Activated naive CD4-positive, alpha-beta T cell treated with anti-CD3 and anti-CD28 coated beads, Interleukin-2, amount 50 U/mL, for 72 hours (primary cell): ENCODE measurements around the gene PBX1. TPM values are rescaled to one million over a fixed set of nuclear protein-coding genes. Genes with fewer than 3 reads are reported as not detected.

Source experiments
- ATAC-seq, 2 donors: fragments of 150-1000 bp; cut with Tn5 transposase; 2 replicates each; pipeline ENCODE4 v1.10.0; 2021; ENCODE audit warnings: mild to moderate bottlenecking in 2 of 2, moderate library complexity in 2 of 2
- DNase-seq, 2 donors: peaks; one replicate each; pipeline ENCODE4 v3.0.0; 2021 to 2022; ENCODE audit warnings: low spot score in 2 of 2
- H3K27ac Mint-ChIP-seq, 2 donors: one replicate each; pipeline ENCODE4 v1.8.0; 2022; ENCODE audit warnings: mild to moderate bottlenecking in 2 of 2, mixed read lengths in 2 of 2
- H3K36me3 Mint-ChIP-seq, 2 donors: one replicate each; pipeline ENCODE4 v1.8.0; 2022; ENCODE audit warnings: mixed read lengths in 2 of 2
- H3K9me3 Mint-ChIP-seq, 2 donors: one replicate each; pipeline ENCODE4 v1.8.0; 2022; ENCODE audit warnings: mixed read lengths in 2 of 2
- total RNA-seq, 2 donors: library from RNA; stranded (reverse); gene quantifications; one replicate each; pipeline ENCODE4 v1.2.3, GENCODE V29; 2022

The PBX1 gene
- total RNA-seq, 2 donors from 2014 or later: 0.19 to 0.39 TPM

DNA sequence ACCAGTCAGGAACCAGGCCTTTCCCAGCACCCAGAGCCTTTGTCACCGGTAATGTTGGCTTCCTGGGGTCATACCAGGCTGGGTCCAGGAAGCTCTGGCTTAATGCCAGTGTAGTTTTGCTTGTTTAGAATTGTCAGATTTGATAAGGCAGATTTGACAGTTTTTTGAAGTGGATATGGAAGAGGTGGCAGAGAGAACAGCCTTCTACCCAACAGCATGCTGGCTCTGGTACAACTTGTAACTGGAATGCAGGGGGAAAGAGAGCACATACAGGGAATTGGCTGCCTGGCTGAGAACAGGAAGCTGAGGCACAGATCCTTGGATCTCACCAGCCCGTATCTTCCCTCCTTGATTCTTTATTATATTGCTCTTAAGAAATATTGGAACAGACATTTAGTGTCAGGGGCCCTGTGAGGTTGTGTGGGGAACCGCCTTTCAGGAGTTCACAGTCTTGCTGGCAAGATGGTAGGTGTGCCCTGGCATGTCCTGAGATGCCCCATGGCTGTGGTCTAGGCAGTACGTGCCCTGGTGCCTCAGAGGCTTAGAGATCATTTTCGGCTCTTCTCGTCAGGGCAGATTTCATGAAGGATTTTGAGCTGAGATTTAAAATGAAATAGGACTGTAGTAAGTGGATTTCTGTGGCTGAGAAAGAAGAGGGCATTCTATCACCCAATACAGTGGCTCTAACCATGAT is 227.0 kb downstream of the PBX1 start:
- Mint-ChIP-seq H3K36me3 (no peaks in the 10 kb centered on the region), H3K27ac (no peak overlapping the region), H3K9me3 (no peaks in the 10 kb centered on the region)
- ATAC-seq (no peak), DNase-seq (no peak)

DNA sequence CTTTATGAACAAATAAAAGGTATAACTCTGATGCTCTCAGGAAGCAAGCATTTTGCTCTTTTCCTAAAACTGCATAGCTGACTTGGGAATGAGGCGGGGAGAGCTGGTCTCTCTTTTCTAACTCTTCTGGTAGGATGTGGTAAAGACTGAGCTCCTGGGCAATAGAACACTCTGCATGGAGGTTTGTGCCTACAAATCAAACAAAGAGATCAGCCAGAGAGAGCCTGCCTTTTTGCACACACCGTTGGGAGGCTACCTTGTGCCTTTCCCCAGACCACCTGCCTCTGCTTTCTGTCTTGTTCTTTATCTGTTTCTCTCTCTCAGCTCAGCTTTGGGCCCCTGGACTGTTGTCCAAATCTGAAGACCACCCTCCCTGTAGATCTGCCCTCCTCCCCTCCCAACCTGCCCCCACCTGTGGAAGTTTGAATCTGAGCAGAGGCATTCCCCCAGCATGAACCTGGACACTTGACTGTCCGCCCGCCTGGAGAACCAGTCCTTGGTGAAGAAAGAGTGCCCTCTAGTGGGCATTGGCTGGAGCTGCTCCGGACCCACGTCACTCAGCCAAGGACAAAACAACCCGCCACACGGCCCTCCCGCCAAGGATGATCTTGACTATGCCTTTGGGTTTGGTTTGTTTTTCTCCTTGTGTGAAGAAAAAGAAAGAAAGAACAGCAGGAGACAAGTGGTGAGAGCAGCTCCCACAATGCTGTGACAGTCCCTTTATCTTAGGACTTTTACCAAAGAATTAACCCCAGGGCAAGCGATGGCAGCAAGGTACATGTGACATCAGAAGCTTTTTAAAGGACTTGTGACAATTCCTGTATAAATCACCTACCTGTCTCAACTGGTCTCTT is 228.2 kb downstream of the PBX1 start:
- no peak overlapping the region for H3K27ac Mint-ChIP-seq
- peak; percentile 63 to 64 for DNase-seq
- H3K9me3 Mint-ChIP-seq: no peaks in the 10 kb centered on the region
- peak; percentile 77 to 78 for ATAC-seq
- H3K36me3 Mint-ChIP-seq: no peaks in the 10 kb centered on the region

DNA sequence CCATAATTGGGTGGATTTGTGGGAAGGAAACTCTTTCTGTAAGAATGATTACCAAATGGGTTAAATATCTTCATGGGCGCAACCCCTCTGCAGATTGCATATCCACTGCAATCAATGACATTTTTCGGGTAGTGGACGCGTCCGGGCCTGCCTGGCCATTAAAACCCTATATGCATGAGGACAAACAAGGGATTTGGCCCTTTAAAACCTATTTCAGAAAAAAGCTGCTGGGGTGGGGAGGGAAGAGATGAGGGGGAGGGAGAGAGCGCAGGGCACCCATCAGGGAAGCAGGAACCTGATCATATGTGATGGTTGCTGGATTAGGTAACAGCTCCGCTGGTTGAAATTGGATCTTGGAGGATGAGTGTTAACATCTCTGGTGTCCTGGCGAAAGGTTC is 228.8 kb downstream of the PBX1 start:
- no peak for DNase-seq

DNA sequence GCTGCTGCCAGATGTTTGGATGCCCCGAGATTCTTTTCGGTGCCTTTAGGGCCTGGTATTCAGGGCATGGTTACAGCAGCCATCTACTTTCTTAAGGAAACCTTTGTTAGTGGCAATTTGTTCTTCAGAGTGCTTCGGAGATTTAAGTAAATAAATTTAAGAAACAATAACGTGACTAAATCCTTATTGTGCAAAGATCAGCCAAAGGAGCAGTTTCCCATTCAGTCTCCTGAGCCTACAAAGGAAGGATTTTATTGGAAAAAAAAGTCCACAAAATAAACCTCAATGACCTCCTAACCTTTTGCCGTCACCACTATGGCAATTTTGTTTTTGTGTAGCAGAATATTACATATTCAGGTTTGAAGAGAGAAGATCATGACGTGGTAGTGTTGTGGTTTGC is 231.1 kb downstream of the PBX1 start:
- Mint-ChIP-seq H3K9me3 (no peaks in the 10 kb centered on the region), H3K36me3 (no peaks in the 10 kb centered on the region), H3K27ac (no peak overlapping the region)
- ATAC-seq (no peak), DNase-seq (no peak)

More for the DNA sequence above, 228.8 kb downstream of the PBX1 start:
- Mint-ChIP-seq H3K27ac (no peak overlapping the region), H3K36me3 (no peaks in the 10 kb centered on the region), H3K9me3 (no peaks in the 10 kb centered on the region)
- ATAC-seq: no peak

DNA sequence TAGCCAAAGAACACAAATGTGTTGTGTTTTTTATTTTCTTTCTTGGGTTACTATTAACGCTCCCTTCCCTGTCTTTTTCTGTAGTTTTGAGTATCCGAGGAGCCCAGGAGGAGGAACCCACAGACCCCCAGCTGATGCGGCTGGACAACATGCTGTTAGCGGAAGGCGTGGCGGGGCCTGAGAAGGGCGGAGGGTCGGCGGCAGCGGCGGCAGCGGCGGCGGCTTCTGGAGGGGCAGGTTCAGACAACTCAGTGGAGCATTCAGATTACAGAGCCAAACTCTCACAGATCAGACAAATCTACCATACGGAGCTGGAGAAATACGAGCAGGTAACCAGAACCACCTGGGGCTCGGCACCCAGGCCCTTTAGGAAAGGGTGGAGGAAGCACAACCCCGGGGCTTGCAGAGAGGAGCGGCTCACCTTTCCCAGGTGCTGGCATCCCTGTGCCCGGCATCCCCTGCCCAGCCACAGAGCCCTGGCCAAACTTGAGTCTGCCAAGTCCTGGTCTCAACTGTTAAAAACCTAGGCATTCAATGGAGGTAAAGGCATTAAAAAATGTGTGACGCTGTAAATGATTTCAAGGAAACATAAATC is 233.5 kb downstream of the PBX1 start:
- Mint-ChIP-seq H3K27ac (no peak overlapping the region), H3K9me3 (no peaks in the 10 kb centered on the region), H3K36me3 (no peaks in the 10 kb centered on the region)
- ATAC-seq (no peak), DNase-seq (no peak)

DNA sequence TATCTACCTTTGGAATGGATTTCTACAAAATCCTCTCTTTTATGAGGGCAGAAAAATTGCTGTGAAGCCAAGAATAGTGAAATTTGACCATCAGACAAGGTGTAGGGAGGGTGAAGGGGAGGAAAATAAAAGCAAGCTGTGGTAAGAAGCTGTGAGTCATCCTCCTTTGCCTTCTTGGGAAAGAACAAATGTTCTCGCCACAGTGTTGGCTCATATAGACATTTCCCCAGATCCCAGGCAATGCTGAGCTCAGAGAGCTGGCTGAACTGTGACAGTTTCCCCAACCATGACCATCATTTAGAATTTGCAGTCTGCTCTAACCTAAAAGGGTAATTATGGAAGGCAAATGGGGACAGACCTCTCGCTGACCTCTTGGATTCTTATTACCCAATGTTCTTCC is 235.4 kb downstream of the PBX1 start:
- no peak for ATAC-seq
- Mint-ChIP-seq H3K9me3 (no peaks in the 10 kb centered on the region), H3K27ac (no peak overlapping the region), H3K36me3 (no peaks in the 10 kb centered on the region)
- DNase-seq: no peak

DNA sequence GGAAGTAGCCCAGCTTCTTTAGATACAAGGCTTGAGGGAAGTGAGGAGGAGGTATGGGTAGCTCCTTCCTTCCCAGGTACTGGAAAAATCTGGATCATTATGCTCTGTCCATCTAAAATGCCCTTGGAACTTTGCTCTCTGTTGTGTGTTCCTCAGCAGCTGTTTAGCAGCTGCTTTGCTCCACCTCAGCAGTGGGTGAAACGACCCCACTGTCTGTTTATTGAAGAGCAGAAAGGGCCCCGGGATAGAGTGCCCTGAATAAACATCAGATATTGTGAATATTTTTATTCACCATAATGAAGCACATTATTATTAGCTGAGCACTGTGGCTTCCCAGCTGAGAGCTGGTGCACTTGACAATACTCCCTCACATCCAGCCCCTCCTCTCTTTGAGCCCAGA is 237.9 kb downstream of the PBX1 start:
- Mint-ChIP-seq H3K9me3 (no peaks in the 10 kb centered on the region), H3K36me3 (no peaks in the 10 kb centered on the region), H3K27ac (no peak overlapping the region)
- no peak for DNase-seq
- no peak for ATAC-seq

DNA sequence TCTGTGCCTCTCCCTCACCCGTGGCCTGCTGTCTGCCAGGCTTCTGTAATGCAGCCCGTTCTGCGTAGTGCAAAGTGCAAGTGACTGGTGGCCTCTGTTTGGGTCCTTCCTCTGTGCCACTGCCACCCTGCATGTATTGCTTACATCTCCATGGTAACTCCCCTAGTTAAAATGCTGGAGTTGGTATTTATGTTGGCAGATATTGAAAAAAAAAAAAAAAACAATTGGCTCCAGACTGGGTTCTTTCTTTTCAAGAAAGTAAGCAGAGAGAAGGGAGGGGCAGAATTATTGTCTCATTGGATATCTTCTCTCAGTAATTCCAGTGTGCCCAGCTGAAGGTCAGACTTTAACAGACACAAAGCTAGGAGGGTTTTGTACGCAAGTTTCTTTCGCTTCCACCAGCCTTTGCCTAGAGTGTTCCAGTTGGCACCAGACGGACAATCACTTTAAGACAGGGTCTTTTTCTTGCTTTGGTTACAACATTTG is 242.3 kb downstream of the PBX1 start:
- Mint-ChIP-seq H3K9me3 (no peaks in the 10 kb centered on the region), H3K27ac (no peak overlapping the region), H3K36me3 (no peaks in the 10 kb centered on the region)
- no peak for ATAC-seq
- DNase-seq: no peak

DNA sequence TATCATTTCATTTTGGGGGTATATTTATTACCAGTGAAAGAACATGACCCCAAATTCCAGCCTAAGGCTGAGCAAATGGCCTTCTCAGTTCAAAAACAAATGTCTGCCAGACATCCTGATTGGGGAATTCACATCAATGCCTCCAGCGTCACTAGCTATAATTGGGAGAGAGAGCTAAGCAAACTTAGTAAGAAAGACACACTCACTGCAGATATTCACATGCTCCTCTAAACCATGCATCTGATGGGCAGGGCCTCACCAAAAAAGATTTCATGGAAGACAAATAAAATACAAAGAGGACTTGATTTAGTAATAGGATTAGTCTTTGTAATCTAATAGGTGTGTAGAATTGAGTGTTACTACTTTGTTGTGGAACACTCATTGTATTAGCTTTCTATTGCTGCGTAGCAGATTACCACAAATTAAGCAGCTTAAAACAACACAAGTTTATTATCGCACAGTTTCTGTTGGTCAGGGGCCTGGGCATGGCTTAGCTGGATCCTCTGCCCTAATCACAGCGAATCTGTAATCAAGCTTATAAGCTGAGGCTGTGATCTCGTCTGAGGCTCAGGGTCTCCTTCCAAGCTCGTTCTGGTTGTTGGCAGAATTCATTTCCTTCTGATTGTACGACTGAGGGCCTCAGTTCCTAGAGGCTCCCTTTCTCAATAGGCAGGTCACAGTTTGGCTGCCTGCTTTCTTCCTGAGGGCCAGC is 243.0 kb downstream of the PBX1 start:
- H3K27ac Mint-ChIP-seq: no peak overlapping the region
- no peaks in the 10 kb centered on the region for H3K36me3 Mint-ChIP-seq
- no peaks in the 10 kb centered on the region for H3K9me3 Mint-ChIP-seq
- ATAC-seq: no peak
- DNase-seq: no peak

DNA sequence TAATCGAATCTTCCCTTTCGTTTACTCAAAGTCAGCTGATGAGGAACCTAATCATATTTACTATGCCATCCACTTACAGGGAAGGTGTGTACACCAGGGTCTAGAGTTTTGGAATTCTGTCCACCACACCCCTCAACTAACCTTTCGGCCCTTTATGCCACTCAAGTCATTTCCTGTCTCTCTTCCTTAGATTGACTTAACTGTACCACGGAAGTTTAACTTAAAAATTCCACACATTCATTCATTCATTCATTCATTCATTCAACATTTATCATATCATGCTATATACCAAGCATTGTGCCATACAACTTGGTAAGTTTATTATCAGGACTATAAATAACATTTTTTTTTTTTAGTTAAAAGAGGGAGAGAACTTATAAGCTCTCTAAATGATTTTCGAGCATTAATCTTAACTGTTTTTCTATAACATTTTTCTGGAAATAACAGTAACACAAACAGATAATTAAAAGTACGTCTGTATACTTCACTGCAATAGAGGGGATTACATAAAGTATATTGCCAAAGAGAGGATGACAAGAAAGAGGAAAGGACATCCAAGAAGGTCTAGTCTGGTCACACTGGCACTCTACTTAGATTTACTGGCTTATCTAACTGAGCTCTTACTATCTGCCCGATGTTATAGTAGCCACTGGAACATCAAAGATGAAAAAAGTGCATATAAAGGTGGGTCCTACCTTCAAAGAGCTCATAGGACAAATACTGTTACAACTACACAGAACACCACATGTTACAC is 243.7 kb downstream of the PBX1 start:
- Mint-ChIP-seq H3K9me3 (no peaks in the 10 kb centered on the region), H3K27ac (no peak overlapping the region), H3K36me3 (no peaks in the 10 kb centered on the region)
- DNase-seq: no peak
- no peak for ATAC-seq

DNA sequence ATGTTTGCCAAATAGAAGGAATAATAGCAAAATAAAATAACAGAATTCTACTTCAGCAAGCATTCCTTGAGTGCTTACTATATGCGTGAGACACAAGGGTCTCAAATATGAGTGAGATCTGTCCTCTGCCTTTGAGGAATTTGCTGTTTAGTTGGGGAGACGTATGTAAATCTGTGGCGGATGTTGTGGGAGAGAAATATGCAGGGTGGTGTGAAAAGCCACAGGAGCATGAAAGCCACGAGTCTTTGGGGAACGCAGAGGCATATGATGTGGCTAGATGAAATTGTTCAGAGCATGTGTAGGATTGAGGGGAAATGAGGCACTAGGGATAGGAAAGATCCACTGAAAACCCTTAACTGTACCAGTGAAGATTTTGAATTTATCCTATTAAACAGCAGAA is 244.4 kb downstream of the PBX1 start:
- no peaks in the 10 kb centered on the region for H3K9me3 Mint-ChIP-seq
- no peak overlapping the region for H3K27ac Mint-ChIP-seq
- DNase-seq: no peak
- no peaks in the 10 kb centered on the region for H3K36me3 Mint-ChIP-seq
- ATAC-seq: no peak

DNA sequence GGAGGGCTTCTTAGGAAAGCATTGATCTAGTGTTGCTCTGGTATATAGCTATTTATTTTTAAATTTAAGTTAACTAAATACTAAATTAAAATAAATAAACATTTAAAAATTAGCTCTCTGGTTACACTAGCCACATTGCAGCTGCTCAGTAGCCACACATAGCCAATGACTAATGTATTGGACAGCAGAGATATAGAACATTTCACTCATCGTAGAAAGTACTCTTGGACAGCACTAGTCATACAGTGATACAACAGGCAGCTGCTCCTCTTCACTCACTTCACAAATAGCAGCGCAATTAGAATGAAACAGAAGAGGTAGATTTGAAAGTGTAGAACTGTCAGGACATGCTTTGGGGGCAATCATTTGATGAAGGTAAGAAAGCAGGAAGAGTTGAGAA is 245.4 kb downstream of the PBX1 start:
- Mint-ChIP-seq H3K27ac (no peak overlapping the region), H3K36me3 (no peaks in the 10 kb centered on the region), H3K9me3 (no peaks in the 10 kb centered on the region)

DNA sequence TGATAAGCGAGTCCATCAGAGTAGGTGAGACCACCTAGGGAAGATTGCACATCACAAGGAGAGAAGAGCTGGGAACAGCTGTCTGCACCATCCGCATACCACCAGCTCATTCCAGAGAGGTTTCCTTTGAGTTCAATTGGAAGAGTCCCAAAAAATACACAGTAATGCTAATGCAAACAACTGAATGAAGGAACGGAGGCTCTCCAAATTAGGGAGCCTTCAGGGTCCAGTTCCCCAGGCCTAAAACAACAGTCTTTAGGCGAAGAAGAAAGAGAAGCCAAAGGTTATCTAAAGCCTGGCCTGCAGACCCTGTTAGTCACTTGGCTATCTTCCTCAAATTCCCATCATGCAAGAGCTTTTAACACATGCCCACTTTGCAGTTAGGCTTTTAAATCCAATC is 246.4 kb downstream of the PBX1 start:
- no peak for ATAC-seq
- Mint-ChIP-seq H3K36me3 (no peaks in the 10 kb centered on the region), H3K9me3 (no peaks in the 10 kb centered on the region), H3K27ac (no peak overlapping the region)
- DNase-seq: no peak

More for the DNA sequence above, 245.4 kb downstream of the PBX1 start:
- DNase-seq (no peak), ATAC-seq (no peak)

DNA sequence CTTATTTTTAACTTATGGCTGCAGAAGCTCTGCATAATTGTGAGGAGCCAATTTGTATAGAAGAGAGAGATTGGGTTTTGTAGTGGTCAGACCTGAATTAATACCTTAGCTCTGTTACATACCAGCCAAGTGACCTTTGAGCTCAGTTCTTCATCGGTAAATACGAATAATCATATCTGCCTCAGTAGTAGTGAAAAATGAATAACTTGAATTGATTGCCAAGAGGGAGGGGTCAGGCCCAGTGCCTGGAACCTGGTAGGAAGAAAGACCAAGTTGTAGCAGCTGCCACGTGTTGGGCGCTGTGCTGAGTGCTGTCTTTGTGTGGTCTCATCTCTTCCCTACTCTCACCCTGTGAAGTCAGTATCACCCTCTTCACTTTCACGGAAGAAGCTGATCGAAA is 247.5 kb downstream of the PBX1 start:
- Mint-ChIP-seq H3K27ac (no peak overlapping the region), H3K36me3 (no peaks in the 10 kb centered on the region), H3K9me3 (no peaks in the 10 kb centered on the region)
- ATAC-seq: no peak
- DNase-seq: no peak

DNA sequence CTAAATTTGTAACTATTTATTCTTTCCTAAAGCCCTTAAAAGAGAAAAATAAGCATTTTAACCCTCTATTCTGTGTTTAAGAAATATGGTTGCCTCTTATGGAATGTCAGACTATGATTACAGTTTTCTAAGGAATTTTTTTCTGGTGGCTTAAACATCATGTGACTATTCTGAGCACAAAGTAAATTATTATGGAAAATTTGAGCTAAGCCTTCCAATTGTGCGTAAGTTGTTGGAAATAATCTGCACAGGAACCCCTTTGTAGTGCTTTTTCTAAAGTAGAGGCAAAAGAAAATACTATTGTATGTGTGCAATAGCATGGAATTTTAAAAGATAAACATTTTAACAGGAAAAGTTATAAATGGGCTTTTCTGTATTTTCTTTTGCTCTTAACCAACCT is 254.8 kb downstream of the PBX1 start:
- no peak overlapping the region for H3K27ac Mint-ChIP-seq
- H3K9me3 Mint-ChIP-seq: peaks cover 0 to 3% of the 10 kb centered on the region in 2 donors
- DNase-seq (no peak), ATAC-seq (no peak)
- no peaks in the 10 kb centered on the region for H3K36me3 Mint-ChIP-seq

DNA sequence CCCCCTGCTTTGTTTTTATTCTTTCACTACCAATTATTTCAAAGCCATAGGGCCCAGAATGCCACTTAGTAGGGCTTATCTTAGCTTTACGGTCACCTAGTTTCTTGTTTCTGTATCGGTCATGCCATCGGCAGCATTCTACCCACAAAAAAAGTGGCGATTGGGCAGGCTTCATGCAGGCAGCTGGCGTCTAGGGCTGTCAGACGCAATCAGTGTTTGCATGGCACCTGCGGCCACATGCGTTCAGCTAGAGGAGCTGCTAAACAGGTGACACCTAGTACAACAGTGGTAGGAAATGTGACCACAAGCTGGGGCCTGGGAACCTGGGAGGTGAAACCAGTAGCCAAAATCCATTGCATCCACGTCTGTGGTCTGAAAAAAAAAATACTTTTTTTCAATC is 262.7 kb downstream of the PBX1 start:
- no peak for ATAC-seq
- DNase-seq: no peak
- H3K9me3 Mint-ChIP-seq: peaks cover 0 to 20% of the 10 kb centered on the region in 2 donors
- H3K36me3 Mint-ChIP-seq: no peaks in the 10 kb centered on the region
- H3K27ac Mint-ChIP-seq: no peak overlapping the region
